Tibial artery (tissue), 4 donors: ENCODE results near the gene UBC.

Experiments used
- DNase-seq, 2 donors: peaks; one replicate each; pipeline ENCODE4 v3.0.0-alpha.2; 2019
- H3K27ac ChIP-seq, 2 donors: fragments of 200-600 bp; sonication (generic) in 1 of 2; 1 replicate in 1 of 2; 2 replicates in 1 of 2; pipeline ENCODE4 v1.5.1; 2018 to 2019; ENCODE audit warnings: mild to moderate bottlenecking in 1 of 2
- H3K27me3 ChIP-seq, 2 donors: fragments of 200-600 bp; sonication (generic) in 1 of 2; one replicate each; pipeline versions ENCODE4 v1.5.1 to v1.6.0; 2016 to 2019
- H3K36me3 ChIP-seq, 3 donors: fragments of 200-600 bp; sonication (generic) in 2 of 3; one replicate each; pipeline ENCODE4 v1.5.1; 2016 to 2019; ENCODE audit warnings: mild to moderate bottlenecking in 2 of 3
- H3K4me1 ChIP-seq, 4 donors: fragments of 200-600 bp; sonication (generic) in 2 of 4; 1 replicate in 3 of 4; 2 replicates in 1 of 4; pipeline ENCODE4 v1.5.1; 2016 to 2019
- H3K4me3 ChIP-seq, 2 donors: fragments of 200-600 bp; sonication (generic) in 1 of 2; 1 replicate in 1 of 2; 2 replicates in 1 of 2; pipeline ENCODE4 v1.5.1; 2018 to 2019; ENCODE audit warnings: mild to moderate bottlenecking in 2 of 2
- H3K9me3 ChIP-seq, 3 donors: fragments of 200-600 bp; sonication (generic) in 1 of 3; one replicate each; pipeline ENCODE4 v1.5.1; 2016 to 2019
- intact Hi-C: fragments of 100-400 bp; cut with DNase I; formaldehyde crosslinking; loops from one replicate; pipeline ENCODE4 v1.15.0; 2023; ENCODE audit warnings: low total_unique reads
- TF ChIP-seq, protein P1 (sequence below), 2 experiments: fragments of 200-600 bp in 1 of 2; fragments of 450-650 bp in 1 of 2; IDR thresholded peaks; one replicate each; pipeline ENCODE4 v1.5.1; 2017 to 2019; ENCODE audit warnings: antibody characterized with exemption in 2 of 2, mild to moderate bottlenecking in 1 of 2, moderate library complexity in 1 of 2

The UBC gene

DNA sequence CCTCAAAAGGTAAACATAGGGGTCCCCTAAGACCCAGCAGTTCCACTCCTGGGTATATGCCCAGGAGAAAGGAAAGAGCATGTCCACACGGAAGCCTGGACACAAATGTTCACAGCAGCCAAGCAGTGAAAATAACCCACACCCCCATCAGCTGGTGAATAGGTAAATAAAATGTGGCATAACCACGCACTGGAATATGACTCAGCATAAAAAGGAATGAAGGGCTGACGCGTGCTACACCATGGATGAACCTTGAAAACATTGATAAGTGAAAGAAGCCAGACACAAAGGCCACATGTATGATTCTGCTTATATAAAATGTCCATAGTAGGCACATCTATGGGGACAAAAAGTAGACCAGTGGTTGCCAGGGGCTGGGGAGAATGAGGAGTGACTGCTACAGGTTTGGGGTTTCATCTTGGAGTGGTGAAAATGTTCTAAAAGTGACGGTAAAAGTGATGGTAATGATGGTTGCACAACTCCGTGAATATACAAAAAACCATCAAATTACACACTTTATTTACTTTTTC is 47.0 kb downstream of the UBC start:
- intact Hi-C loops = no loop called here

DNA sequence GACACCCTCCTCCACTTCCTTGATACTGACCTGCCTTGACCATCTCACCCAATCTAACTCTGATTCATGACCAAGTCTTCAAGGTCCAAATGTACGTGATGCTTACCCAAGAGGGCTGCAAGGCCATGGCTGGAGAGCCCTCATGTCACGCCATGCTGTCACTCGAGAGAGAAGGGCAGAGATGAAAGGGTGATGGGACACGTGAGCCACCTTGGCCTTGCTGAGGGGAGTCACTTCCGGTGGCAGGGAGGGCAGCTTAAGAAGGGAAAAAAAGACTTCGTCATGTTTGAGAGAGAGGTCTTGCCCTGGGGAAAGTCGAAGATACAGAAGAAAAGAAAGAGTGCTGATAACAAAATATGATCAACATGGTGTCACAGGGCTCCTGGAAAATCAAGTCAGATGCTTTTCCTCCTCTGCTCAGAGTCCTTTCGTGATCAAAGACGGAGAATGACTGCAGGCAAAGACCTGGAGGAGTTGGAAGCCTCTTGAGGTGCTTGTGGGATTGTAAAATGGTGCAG is 47.5 kb downstream of the UBC start:
- Histone ChIP-seq H3K4me1 (peaks cover 0 to 22% (median 13%) of the 10 kb centered on the region in 4 donors), H3K27me3 (no peaks in the 10 kb centered on the region), H3K27ac (no peak overlapping the region), H3K9me3 (no peaks in the 10 kb centered on the region), H3K36me3 (no peaks in the 10 kb centered on the region), H3K4me3 (no peak overlapping the region)
- no peak for DNase-seq
- TF ChIP-seq, protein P1, sequence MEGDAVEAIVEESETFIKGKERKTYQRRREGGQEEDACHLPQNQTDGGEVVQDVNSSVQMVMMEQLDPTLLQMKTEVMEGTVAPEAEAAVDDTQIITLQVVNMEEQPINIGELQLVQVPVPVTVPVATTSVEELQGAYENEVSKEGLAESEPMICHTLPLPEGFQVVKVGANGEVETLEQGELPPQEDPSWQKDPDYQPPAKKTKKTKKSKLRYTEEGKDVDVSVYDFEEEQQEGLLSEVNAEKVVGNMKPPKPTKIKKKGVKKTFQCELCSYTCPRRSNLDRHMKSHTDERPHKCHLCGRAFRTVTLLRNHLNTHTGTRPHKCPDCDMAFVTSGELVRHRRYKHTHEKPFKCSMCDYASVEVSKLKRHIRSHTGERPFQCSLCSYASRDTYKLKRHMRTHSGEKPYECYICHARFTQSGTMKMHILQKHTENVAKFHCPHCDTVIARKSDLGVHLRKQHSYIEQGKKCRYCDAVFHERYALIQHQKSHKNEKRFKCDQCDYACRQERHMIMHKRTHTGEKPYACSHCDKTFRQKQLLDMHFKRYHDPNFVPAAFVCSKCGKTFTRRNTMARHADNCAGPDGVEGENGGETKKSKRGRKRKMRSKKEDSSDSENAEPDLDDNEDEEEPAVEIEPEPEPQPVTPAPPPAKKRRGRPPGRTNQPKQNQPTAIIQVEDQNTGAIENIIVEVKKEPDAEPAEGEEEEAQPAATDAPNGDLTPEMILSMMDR (IDR thresholded peaks at IDR 0.05) = no peak
- intact Hi-C loops = no loop called here

More for the DNA sequence above, 47.0 kb downstream of the UBC start:
- H3K27me3 ChIP-seq = no peaks in the 10 kb centered on the region
- TF ChIP-seq, protein P1 (IDR thresholded peaks at IDR 0.05) = no peak
- no peaks in the 10 kb centered on the region for H3K36me3 ChIP-seq
- DNase-seq = no peak
- H3K4me1 ChIP-seq = peaks cover 0 to 19% (median 13%) of the 10 kb centered on the region in 4 donors
- no peak overlapping the region for H3K4me3 ChIP-seq
- H3K27ac ChIP-seq = no peak overlapping the region
- H3K9me3 ChIP-seq = no peaks in the 10 kb centered on the region

DNA sequence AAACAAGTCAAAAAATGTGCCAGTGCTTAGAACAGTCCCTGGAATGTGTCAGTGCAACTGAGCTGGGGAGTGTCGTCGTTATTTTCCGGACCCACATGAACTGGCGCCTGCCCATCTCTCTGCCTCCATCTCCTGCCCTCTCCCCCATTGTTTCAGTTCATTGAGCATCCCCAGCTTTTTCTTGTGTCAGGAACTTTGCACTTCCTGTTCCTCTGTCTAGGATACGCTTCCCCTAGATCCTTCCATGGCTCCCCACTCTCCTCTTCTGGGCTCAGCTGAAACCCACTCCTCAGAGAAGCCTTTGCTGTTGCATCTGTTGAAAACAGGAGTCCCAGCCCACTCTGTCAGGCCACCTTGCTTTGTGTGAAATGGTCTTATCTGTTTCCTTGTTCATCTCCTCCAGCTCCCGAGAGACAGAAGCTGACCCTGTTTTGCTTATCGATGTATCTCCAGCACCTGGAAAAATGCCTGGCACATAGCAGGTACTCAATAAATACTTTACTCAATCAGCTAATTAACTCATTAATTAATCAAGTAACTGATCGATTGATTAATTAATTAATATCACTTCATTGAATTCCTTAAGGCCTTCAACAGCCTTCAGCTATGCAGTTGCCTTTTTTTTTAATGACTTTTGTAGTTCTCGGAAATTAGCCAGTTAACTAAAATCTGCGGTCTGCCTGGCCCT is 48.1 kb downstream of the UBC start:
- Histone ChIP-seq H3K9me3 (no peaks in the 10 kb centered on the region), H3K4me1 (peaks cover 0 to 28% (median 14%) of the 10 kb centered on the region in 4 donors), H3K4me3 (no peak overlapping the region), H3K36me3 (no peaks in the 10 kb centered on the region), H3K27me3 (no peaks in the 10 kb centered on the region), H3K27ac (no peak overlapping the region)
- TF ChIP-seq, protein P1 (IDR thresholded peaks at IDR 0.05) = no peak
- intact Hi-C loops = no loop called here
- DNase-seq = no peak

DNA sequence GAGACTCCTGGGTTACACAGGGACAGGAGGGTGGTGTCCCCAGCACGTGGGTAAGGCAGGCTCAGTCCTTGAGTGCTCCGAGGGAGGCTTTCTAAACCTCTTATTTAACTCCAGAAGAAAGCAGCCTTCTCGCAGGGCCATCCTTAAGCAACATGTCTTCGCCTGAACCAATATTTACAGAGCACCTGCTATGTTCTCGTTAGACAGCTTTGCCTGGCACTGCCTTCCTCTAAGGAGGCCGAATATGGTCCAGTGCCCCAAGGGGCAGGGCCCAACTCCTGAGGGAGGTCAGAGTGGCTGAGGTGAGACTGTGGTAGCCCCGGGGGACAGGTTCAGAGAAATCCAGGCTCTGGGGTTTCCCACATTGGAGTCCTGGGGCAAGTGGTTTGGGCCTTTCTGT is 48.7 kb downstream of the UBC start:
- intact Hi-C loops = no loop called here
- Histone ChIP-seq H3K4me3 (no peak overlapping the region), H3K4me1 (peaks cover 0 to 30% (median 17%) of the 10 kb centered on the region in 4 donors), H3K36me3 (no peaks in the 10 kb centered on the region), H3K9me3 (no peaks in the 10 kb centered on the region), H3K27ac (no peak overlapping the region), H3K27me3 (no peaks in the 10 kb centered on the region)
- DNase-seq = no peak
- TF ChIP-seq, protein P1 (IDR thresholded peaks at IDR 0.05) = no peak

- intact Hi-C loops = no loop called here
- Histone ChIP-seq H3K4me3 (peak overlapping the region; percentile 60 to 79), H3K4me1 (peaks cover 0 to 30% (median 17%) of the 10 kb centered on the region in 4 donors), H3K27ac (peak overlapping the region; percentile 29 to 62), H3K36me3 (no peaks in the 10 kb centered on the region), H3K27me3 (no peaks in the 10 kb centered on the region), H3K9me3 (no peaks in the 10 kb centered on the region)
- TF ChIP-seq, protein P1 (IDR thresholded peaks at IDR 0.05) = no peak
- DNase-seq = no peak
Measured at GRCh38 chr12:124864326-124864752, 50.1 kb downstream of the UBC start.
